Measurements from ENCODE around the gene NPL. TPM values are rescaled to one million over a fixed set of nuclear protein-coding genes. Genes with fewer than 3 reads are reported as not detected.

Gene NPL
- total RNA-seq, 1 experiment from 2014 or later, result 6.8 TPM

- Histone ChIP-seq H3K27me3 (no peaks in the 10 kb centered on the region), H3K36me3 (peaks cover 100% of the 10 kb centered on the region), H3K4me3 (no peak overlapping the region), H3K9me3 (no peaks in the 10 kb centered on the region)
- DNase-seq, result no peak
These were observed 86.3 kb downstream of the NPL start for GRCh38 chr1:182875889-182876288.

DNA sequence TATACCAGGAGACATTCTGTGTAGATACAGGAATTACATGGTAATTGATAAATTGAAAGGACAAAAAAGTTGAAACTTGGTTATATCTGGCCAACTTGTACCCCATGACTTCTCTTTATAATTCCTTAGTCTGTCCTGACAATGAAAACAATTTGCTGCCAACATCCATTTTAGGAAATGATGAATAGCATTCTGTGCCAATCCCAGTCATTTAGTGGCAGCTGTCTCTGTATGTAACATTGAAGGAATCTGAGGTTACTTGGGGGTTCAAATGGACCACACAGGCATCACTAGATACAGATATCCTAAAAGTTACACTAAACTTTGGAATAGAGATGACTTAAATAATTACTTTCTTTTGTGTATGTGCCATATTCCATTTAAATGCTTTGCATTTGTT is 87.8 kb downstream of the NPL start:
- no peak overlapping the region for H3K4me3 ChIP-seq
- no peak for DNase-seq
- peaks cover 100% of the 10 kb centered on the region for H3K36me3 ChIP-seq
- H3K27me3 ChIP-seq, result no peaks in the 10 kb centered on the region
- H3K9me3 ChIP-seq, result no peaks in the 10 kb centered on the region

DNA sequence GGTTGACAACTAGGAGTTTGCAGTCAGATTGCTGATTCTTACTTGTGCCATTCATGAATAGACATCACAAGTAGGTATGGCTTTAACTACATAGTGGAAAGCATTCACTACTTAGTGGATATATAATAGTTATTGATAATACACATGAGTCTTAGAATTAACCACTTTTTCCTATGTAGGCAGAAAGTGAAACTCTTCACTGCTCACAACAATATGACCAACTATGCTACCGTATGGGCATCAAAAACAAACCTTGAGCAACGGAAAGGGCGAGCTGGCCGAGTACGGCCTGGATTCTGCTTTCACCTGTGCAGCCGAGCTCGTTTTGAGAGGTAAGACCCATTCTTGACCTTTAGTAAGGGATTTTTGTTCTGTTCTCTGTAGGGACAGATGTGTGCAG is 88.3 kb downstream of the NPL start:
- H3K27me3 ChIP-seq, result no peaks in the 10 kb centered on the region
- no peaks in the 10 kb centered on the region for H3K9me3 ChIP-seq
- no peak overlapping the region for H3K4me3 ChIP-seq
- H3K36me3 ChIP-seq, result peaks cover 99% of the 10 kb centered on the region
- no peak for DNase-seq

Other genes starting within 250 kb of the NPL start
- gene RNASEL, start 200.5 kb upstream of the NPL start, total RNA-seq (2014; rRNA removed; shearing (Covaris generic); ENCODE audit: low replicate concordance), result 4.0 TPM in 2 replicates
- 0.40 TPM in 1 of 2 replicates, not detected in the other for gene RGS16, start 185.4 kb upstream of the NPL start, total RNA-seq (2014; rRNA removed; shearing (Covaris generic); ENCODE audit: low replicate concordance)
- not detected in 2 replicates for gene RGS8, start 105.2 kb upstream of the NPL start, total RNA-seq (2014; rRNA removed; shearing (Covaris generic); ENCODE audit: low replicate concordance)
- gene DHX9, start 49.6 kb downstream of the NPL start, total RNA-seq (2014; rRNA removed; shearing (Covaris generic); ENCODE audit: low replicate concordance), result 241 and 253 TPM in 2 replicates
- not detected in 2 replicates for gene SHCBP1L, start 163.4 kb downstream of the NPL start, total RNA-seq (2014; rRNA removed; shearing (Covaris generic); ENCODE audit: low replicate concordance)
- gene LAMC1, start 233.6 kb downstream of the NPL start, total RNA-seq (2014; rRNA removed; shearing (Covaris generic); ENCODE audit: low replicate concordance), result 59.6 and 65.0 TPM in 2 replicates